H1 (cell line): Measurements from ENCODE around the gene FAM50A. TPM values are rescaled to one million over a fixed set of nuclear protein-coding genes. Genes with fewer than 3 reads are reported as not detected.

Experiments
- CTCF ChIA-PET: fragments of 300-600 bp; sonication (Branson Sonifier 250); formaldehyde crosslinking; loops from one replicate; lab custom pipeline; 2021; ENCODE audit not compliant: partially characterized antibody; lab: Charles Lee
- POLR2A ChIA-PET: fragments of 300-600 bp; sonication (Branson Sonifier 250); formaldehyde crosslinking; loops from one replicate; lab custom pipeline; 2021; ENCODE audit warnings: inconsistent platforms; ENCODE audit not compliant: partially characterized antibody; lab: Charles Lee
- DNase-seq, 2 experiments: peaks; one replicate each; pipeline versions ENCODE4 v3.0.0 to v3.0.0-alpha.2; 2010 to 2022; ENCODE audit warnings: low spot score in 2 of 2, low read depth in 1 of 2, mixed read lengths in 1 of 2
- FAIRE-seq: peaks from 2 replicates; lab custom pipeline; 2011; peaks lifted over from hg19 to GRCh38; lab: Jason Lieb, UNC
- H2AFZ ChIP-seq: 2 replicates; pipeline ENCODE4 v1.8.1; 2012; ENCODE audit warnings: low read length, inconsistent platforms
- H2AK5ac ChIP-seq: 2 replicates; pipeline ENCODE4 v1.6.1; 2013; ENCODE audit warnings: low read depth, low read length
- H2BK120ac ChIP-seq: replicated peaks from 2 replicates; pipeline ENCODE3; 2013; ENCODE audit warnings: low read depth, low read length, inconsistent platforms
- H2BK12ac ChIP-seq: 2 replicates; pipeline ENCODE4 v1.6.1; 2013; ENCODE audit warnings: low read depth, low read length
- H2BK15ac ChIP-seq: 2 replicates; pipeline ENCODE4 v1.6.1; 2013; ENCODE audit warnings: low read length
- H2BK20ac ChIP-seq: 2 replicates; pipeline ENCODE4 v1.6.1; 2013; ENCODE audit warnings: low read length
- H2BK5ac ChIP-seq: 2 replicates; pipeline ENCODE4 v1.6.1; 2013; ENCODE audit warnings: low read depth, low read length
- H3K14ac ChIP-seq: 2 replicates; pipeline ENCODE4 v1.6.1; 2013; ENCODE audit warnings: inconsistent platforms; ENCODE audit not compliant: insufficient read length
- H3K18ac ChIP-seq: 2 replicates; pipeline ENCODE4 v1.6.1; 2013; ENCODE audit warnings: low read length; ENCODE audit errors: extremely low read depth
- H3K23ac ChIP-seq: 2 replicates; pipeline ENCODE4 v1.6.1; 2013; ENCODE audit warnings: inconsistent platforms; ENCODE audit not compliant: insufficient read length
- H3K23me2 ChIP-seq: 2 replicates; pipeline ENCODE4 v1.6.1; 2013; ENCODE audit warnings: low read depth, low read length
- H3K27ac ChIP-seq: 2 replicates; pipeline ENCODE4 v1.6.1; 2011; ENCODE audit warnings: low read depth, low read length, inconsistent platforms
- H3K27me3 ChIP-seq, 4 experiments: replicated peaks in 1 of 4; 1 replicate in 1 of 4; 2 replicates in 3 of 4; pipeline versions ENCODE4 v1.6.1 to v1.8.1; 2011 to 2013; ENCODE audit warnings: low read length in 3 of 4, mild to moderate bottlenecking in 3 of 4, inconsistent platforms in 2 of 4, mixed read lengths in 2 of 4, moderate library complexity in 1 of 4; ENCODE audit not compliant: control insufficient read depth in 3 of 4, insufficient read depth in 3 of 4; ENCODE audit errors: extremely low read depth in 1 of 4
- H3K36me3 ChIP-seq, 4 experiments: 2 replicates each; pipeline versions ENCODE4 v1.6.1 to v1.8.1; 2011 to 2013; ENCODE audit warnings: mild to moderate bottlenecking in 4 of 4, low read length in 3 of 4, moderate library complexity in 2 of 4, control low read depth in 1 of 4, inconsistent platforms in 1 of 4; ENCODE audit not compliant: insufficient read depth in 4 of 4, control insufficient read depth in 2 of 4
- H3K4ac ChIP-seq: replicated peaks from 2 replicates; pipeline ENCODE3; 2013; ENCODE audit warnings: low read length, low read depth, mixed read lengths, inconsistent platforms; ENCODE audit not compliant: insufficient read length
- H3K4me1 ChIP-seq, 4 experiments: replicated peaks in 1 of 4; 1 replicate in 1 of 4; 2 replicates in 3 of 4; pipeline versions ENCODE4 v1.6.1 to v1.8.1; 2011 to 2013; ENCODE audit warnings: low read length in 3 of 4, inconsistent platforms in 2 of 4, mixed read lengths in 1 of 4; ENCODE audit not compliant: insufficient read depth in 4 of 4, control insufficient read depth in 3 of 4
- H3K4me2 ChIP-seq, 2 experiments: 2 replicates each; pipeline versions ENCODE4 v1.6.1 to v1.8.1; 2011 to 2013; ENCODE audit warnings: low read depth in 2 of 2, low read length in 2 of 2, control low read depth in 1 of 2, inconsistent platforms in 1 of 2, mild to moderate bottlenecking in 1 of 2; ENCODE audit not compliant: insufficient read depth in 1 of 2
- H3K4me3 ChIP-seq, 4 experiments: fragments of 200-600, 300-600 bp in 1 of 4; sonication (generic), shearing (Covaris generic), sonication (Bioruptor Twin) in 1 of 4; 2 replicates each; pipeline versions ENCODE4 v1.5.1 to v1.8.1; 2011 to 2016; ENCODE audit warnings: low read length in 4 of 4, low read depth in 3 of 4, control low read depth in 2 of 4, inconsistent platforms in 2 of 4, mild to moderate bottlenecking in 2 of 4, mixed read lengths in 1 of 4, moderate library complexity in 1 of 4; ENCODE audit not compliant: insufficient read depth in 2 of 4; ENCODE audit errors: extremely low read depth in 1 of 4
- H3K56ac ChIP-seq: replicated peaks from 2 replicates; pipeline ENCODE3; 2013; ENCODE audit warnings: low read depth, mild to moderate bottlenecking, mixed read lengths, low read length, inconsistent platforms; ENCODE audit not compliant: insufficient read length
- H3K79me1 ChIP-seq: 2 replicates; pipeline ENCODE4 v1.6.1; 2013; ENCODE audit warnings: low read depth, low read length, control low read depth
- H3K79me2 ChIP-seq, 2 experiments: 2 replicates each; pipeline versions ENCODE4 v1.6.1 to v1.8.1; 2012 to 2013; ENCODE audit warnings: low read length in 2 of 2, mild to moderate bottlenecking in 2 of 2, inconsistent platforms in 1 of 2; ENCODE audit not compliant: insufficient read depth in 2 of 2, control insufficient read depth in 1 of 2
- H3K9ac ChIP-seq, 4 experiments: replicated peaks in 1 of 4; 1 replicate in 1 of 4; 2 replicates in 3 of 4; pipeline versions ENCODE4 v1.6.1 to v1.8.1; 2011 to 2013; ENCODE audit warnings: low read depth in 3 of 4, low read length in 3 of 4, control low read depth in 2 of 4, mild to moderate bottlenecking in 2 of 4, moderate library complexity in 2 of 4, inconsistent platforms in 1 of 4; ENCODE audit errors: extremely low read depth in 1 of 4
- H3K9me3 ChIP-seq, 2 experiments: 2 replicates each; pipeline versions ENCODE4 v1.6.1 to v1.8.1; 2012 to 2013; ENCODE audit warnings: mild to moderate bottlenecking in 2 of 2, moderate library complexity in 2 of 2, control low read depth in 1 of 2, inconsistent platforms in 1 of 2, low read depth in 1 of 2, low read length in 1 of 2, mixed read lengths in 1 of 2; ENCODE audit not compliant: insufficient read depth in 2 of 2
- H4K20me1 ChIP-seq, 2 experiments: replicated peaks in 1 of 2; 2 replicates each; pipeline versions ENCODE3 to v1.8.1; 2011 to 2013; ENCODE audit warnings: inconsistent platforms in 2 of 2, low read length in 2 of 2, mild to moderate bottlenecking in 1 of 2; ENCODE audit not compliant: insufficient read depth in 2 of 2, control insufficient read depth in 1 of 2
- H4K5ac ChIP-seq: 2 replicates; pipeline ENCODE4 v1.6.1; 2013; ENCODE audit warnings: low read length, low read depth, mixed read lengths, inconsistent platforms; ENCODE audit not compliant: insufficient read length
- H4K8ac ChIP-seq: 2 replicates; pipeline ENCODE4 v1.8.0; 2013; ENCODE audit warnings: mild to moderate bottlenecking, moderate library complexity, low read length, inconsistent platforms; ENCODE audit not compliant: insufficient read depth; ENCODE audit errors: extremely low read depth
- H4K91ac ChIP-seq: replicated peaks from 2 replicates; pipeline ENCODE3; 2013; ENCODE audit warnings: low read length, mixed read lengths, inconsistent platforms; ENCODE audit not compliant: insufficient read length
- ASH2L ChIP-seq: fragments of 200-600, 300-600 bp; sonication (generic); IDR thresholded peaks from one replicate; pipeline ENCODE4 v1.7.1; 2017; ENCODE audit warnings: low read length
- ATF3 ChIP-seq: IDR thresholded peaks from 2 replicates; pipeline ENCODE4 v1.6.1; 2011; ENCODE audit warnings: low read depth, mild to moderate bottlenecking, low read length; ENCODE audit not compliant: insufficient read depth
- CBX5 ChIP-seq: fragments of 300-800, 300-1000 bp; sonication (generic); IDR thresholded peaks from 2 replicates; pipeline ENCODE4 v1.7.1; 2016; ENCODE audit warnings: antibody characterized with exemption, low read length, low read depth
- E2F6 ChIP-seq: IDR thresholded peaks from 2 replicates; pipeline ENCODE4 v1.6.1; 2012; ENCODE audit warnings: inconsistent platforms
- GTF2F1 ChIP-seq: IDR thresholded peaks from 2 replicates; pipeline ENCODE4 v1.6.1; 2012; ENCODE audit warnings: low read depth, low read length, improper control_type of control experiment, borderline replicate concordance
- JUN ChIP-seq: IDR thresholded peaks from 2 replicates; pipeline ENCODE4 v1.6.1; 2011; ENCODE audit warnings: low read depth, mild to moderate bottlenecking, improper control_type of control experiment, low read length
- KDM5A ChIP-seq: fragments of 200-600 bp; IDR thresholded peaks from 2 replicates; pipeline ENCODE4 v1.7.1; 2012; ENCODE audit warnings: mild to moderate bottlenecking, low read length, inconsistent platforms, mixed read lengths
- NRF1 ChIP-seq: IDR thresholded peaks from 2 replicates; pipeline ENCODE4 v1.6.1; 2011; ENCODE audit warnings: mild to moderate bottlenecking, low read depth, low read length, improper control_type of control experiment
- SIRT6 ChIP-seq: IDR thresholded peaks from one replicate; pipeline ENCODE4 v1.7.1; 2012; ENCODE audit warnings: low read length, inconsistent platforms
- SUZ12 ChIP-seq: fragments of 200-600 bp; sonication (generic); IDR thresholded peaks from 2 replicates; pipeline ENCODE4 v1.6.1; 2012; ENCODE audit warnings: mild to moderate bottlenecking, inconsistent platforms, low read length, moderate library complexity, mixed read lengths
- TBP ChIP-seq: IDR thresholded peaks from 2 replicates; pipeline ENCODE4 v1.6.1; 2011; ENCODE audit warnings: low read depth, low read length, improper control_type of control experiment
- WGBS, 2 experiments: shearing (Covaris generic) in 1 of 2; methylation state at CpG; one replicate each; pipeline versions ENCODE4 v1.1.6 to v1.1.7; 2013 to 2015; ENCODE audit warnings: low lambda C conversion rate in 2 of 2, mixed read lengths in 2 of 2, inconsistent platforms in 1 of 2, low coverage in 1 of 2, missing lambda C conversion rate in 1 of 2; ENCODE audit not compliant: insufficient replicate concordance in 2 of 2, insufficient coverage in 1 of 2, insufficient read length in 1 of 2; ENCODE audit errors: extremely low coverage in 1 of 2, missing lambda C conversion rate in 1 of 2; 5-methylcytosine and 5-hydroxymethylcytosine counted together
- polyA plus RNA-seq, 7 experiments: library from polyadenylated mRNA; depleted of rRNA in 3 of 7; stranded (reverse) in 5 of 7; unstranded in 2 of 7; fragments of >200 nt in 5 of 7; fragments of 200-250 nt in 2 of 7; gene quantifications; 1 replicate in 5 of 7; 2 replicates in 1 of 7; 4 replicates in 1 of 7; pipeline versions ENCODE4 v1.2.1 to v1.2.3, GENCODE V29; 2011 to 2013; ENCODE audit warnings: missing spikeins in 2 of 7, mixed read lengths in 2 of 7
- total RNA-seq: library from RNA; stranded (reverse); fragmentation: NEBNext Ultra II Directional; extraction: Animal tissue kit (Norgen Biotek cat#: 25700); gene quantifications from 2 replicates; pipeline ENCODE4 v1.2.1, GENCODE V29; 2021

Gene FAM50A
- total and polyA plus RNA-seq, 2 of the 8 experiments (the other 6 are each of a cell fraction or from before 2014, with no cell fraction given): 30.7 to 48.7 TPM

GRCh38 chrX:154430479-154430878, 13.5 kb upstream of the FAM50A start:
- Histone ChIP-seq H3K4me2 (no peak overlapping the region; a peak in 1 of 4 replicates), H4K5ac (no peak overlapping the region), H3K4ac (no peak overlapping the region), H3K4me1 (no peaks in the 10 kb centered on the region), H3K56ac (no peak overlapping the region), H2AK5ac (no peak overlapping the region), H3K79me1 (no peaks in the 10 kb centered on the region), H2BK15ac (no peak overlapping the region), H3K9ac (no peak overlapping the region), H3K9me3 (no peaks in the 10 kb centered on the region), H3K18ac (no peak overlapping the region), H4K8ac (no peak overlapping the region), H3K4me3 (no peak overlapping the region), H3K14ac (no peak overlapping the region), H3K27ac (no peak overlapping the region), H3K36me3 (peaks cover 0 to 11% (median 7%) of the 10 kb centered on the region in 4 experiments; a peak in 5 of 8 replicates), H2BK120ac (no peak overlapping the region), H2BK12ac (no peak overlapping the region), H4K91ac (no peak overlapping the region), H4K20me1 (peaks cover 0 to 4% of the 10 kb centered on the region in 2 experiments), H3K23me2 (peaks cover 4% of the 10 kb centered on the region; the same call in 1 of the 2 replicates), H2AFZ (no peak overlapping the region), H3K23ac (no peak overlapping the region), H2BK5ac (no peak overlapping the region), H3K27me3 (no peaks in the 10 kb centered on the region), H2BK20ac (no peak overlapping the region), H3K79me2 (peaks cover 3 to 9% of the 10 kb centered on the region in 2 experiments; a peak in 2 of 4 replicates)
- WGBS, 2 experiments: 80% methylated on average over 6 of the region's 6 CpGs; no CpG with 5 or more reads in 1 of the 2 experiments
- CTCF ChIA-PET: interaction anchor here (0.6 to 1.9 kb wide), 6 partner anchors 9 to 76 kb away, joined by 3 to 7 read pairs (median 4); no protein-coding TSS in a partner anchor
- DNase-seq (no peak), FAIRE-seq (no peak)
- POLR2A ChIA-PET: interaction anchor here (0.9 to 2.0 kb wide), 3 partner anchors 16 to 33 kb away, joined by 3 to 7 read pairs (median 4); partner anchors contain the start of genes DNASE1L1 and RPL10
- TF ChIP-seq JUN (no peak), E2F6 (no peak), TBP (no peak), SUZ12 (no peak), NRF1 (no peak), CBX5 (no peak), GTF2F1 (no peak), SIRT6 (no peak), ASH2L (no peak), ATF3 (no peak), KDM5A (no peak)
